HG02571 (cell line): Measurements from ENCODE around the gene GDF7.
"Not testable (repeated sequence)": the region's sequence is repeated elsewhere in the genome, so short reads cannot be mapped to it uniquely, and the experiment has no call there.

Experiments used
- ATAC-seq: cut with Tn5 transposase; IDR thresholded peaks from one replicate; pipeline ENCODE4 v1.9.1; 2021; ENCODE audit warnings: mild to moderate bottlenecking, moderate library complexity; ENCODE audit not compliant: unreplicated experiment

Gene GDF7

DNA sequence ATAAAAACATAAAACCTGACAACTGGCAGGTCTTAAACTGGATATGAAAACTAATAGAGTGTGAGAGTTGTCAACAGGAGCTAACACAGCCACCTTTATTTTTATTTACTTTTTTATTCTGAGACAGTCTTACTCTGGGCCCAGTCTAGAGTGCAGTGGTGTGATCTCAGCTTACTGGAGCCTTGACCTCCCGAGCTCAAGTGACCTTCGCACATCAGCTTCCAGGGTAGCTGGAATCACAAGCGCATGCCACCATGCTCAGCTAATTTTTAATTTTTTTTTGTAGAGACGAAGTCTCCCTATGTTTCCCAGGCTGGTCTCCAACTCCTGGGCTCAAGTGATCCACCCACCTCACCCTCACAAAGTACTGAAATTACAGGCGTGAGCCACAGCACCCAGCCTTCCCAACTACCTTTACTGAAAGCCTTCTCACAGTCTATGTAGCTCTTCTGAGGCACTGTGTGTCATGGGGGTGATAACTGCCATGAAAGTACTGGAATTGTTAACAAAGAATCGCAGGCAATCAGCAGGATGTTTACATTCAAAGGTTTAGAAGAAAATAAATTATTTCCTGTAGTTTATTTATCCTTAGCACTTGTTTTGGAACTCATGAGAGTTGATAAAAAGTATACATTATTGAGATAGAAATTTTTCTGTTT is 24.3 kb downstream of the GDF7 start:
- ATAC-seq: no peak

DNA sequence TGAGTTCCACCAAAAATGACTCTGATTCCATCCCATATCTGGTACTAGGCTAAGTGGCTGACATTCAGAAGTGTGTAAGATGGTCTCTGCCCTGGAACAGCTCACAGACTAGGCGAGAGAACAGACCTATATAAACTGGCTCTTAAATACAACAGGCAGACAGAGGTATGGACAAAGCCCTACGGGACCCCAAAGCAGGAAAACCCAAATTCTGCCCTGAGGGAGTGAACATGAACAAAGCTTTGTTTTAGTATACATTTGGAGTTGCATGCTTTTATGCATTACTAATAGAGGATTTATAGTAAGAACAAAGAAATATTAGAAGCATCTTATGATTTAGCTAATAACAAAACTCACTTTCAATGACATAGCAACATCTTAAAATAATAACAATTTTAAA is 25.1 kb downstream of the GDF7 start:
- ATAC-seq: no peak

DNA sequence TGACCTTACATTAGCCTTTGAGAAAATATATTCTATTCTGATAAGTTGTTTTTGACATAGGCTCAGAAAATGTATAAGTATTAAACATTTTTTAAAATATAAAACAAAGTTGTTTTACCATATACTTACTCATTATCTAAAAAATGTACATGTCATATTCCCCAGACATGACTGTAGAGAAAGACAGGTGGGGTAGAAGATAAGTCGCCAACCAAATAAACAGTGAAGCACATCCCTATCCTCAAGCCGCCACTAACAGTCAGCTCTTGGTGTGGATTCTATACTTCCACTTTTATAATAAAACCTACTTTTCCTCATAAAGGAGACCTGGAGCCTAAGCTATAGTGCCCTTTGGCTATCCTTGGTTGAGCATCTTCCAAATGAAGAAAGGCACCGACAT is 26.4 kb downstream of the GDF7 start:
- no peak for ATAC-seq

DNA sequence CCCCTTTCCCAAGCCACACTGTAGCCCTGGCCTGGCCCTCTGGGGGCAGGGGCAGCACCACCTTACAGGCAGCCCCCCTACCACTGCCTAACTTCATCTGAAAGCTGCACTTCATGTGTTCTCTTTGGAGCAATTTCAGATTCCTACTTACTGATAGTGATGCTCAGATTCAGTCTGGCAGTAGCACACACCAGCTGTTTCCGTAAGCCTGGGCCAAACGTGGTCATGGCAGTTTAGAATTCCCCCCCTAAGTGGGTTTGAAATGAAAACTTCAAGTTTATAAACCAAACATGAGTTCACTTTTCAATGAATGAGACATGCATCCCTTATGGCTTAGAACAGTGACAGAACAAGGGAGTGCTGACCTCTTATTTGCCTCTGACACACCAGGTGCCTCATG is 29.4 kb downstream of the GDF7 start:
- no peak for ATAC-seq

DNA sequence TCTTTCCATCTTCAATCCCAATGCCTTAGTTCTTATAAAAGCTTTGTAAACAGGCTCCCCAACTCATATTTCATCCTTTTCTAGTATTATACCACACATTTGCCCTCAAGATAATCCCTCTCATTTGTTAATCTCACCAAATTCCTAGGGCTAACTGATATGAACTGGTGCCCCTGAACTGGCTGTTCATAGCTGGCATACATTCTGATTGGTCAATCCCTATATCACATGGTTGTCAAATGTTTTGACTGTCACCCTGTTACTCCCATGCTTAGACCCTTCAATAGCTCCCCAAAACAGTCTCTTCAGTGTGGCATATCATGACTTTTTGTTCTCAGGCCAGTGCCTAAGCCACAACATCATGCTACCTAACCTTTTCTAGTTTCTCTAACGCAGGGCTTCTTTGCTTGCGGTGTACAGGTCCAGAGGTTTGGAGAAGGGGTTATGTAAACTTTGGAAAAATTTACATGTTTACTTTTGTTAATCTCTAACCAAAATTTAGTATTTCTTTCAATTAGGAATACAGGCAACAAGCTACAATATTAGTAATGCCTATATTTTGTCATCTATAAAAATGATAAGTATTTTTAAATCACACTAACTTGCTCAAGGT is 30.5 kb downstream of the GDF7 start:
- no peak for ATAC-seq

DNA sequence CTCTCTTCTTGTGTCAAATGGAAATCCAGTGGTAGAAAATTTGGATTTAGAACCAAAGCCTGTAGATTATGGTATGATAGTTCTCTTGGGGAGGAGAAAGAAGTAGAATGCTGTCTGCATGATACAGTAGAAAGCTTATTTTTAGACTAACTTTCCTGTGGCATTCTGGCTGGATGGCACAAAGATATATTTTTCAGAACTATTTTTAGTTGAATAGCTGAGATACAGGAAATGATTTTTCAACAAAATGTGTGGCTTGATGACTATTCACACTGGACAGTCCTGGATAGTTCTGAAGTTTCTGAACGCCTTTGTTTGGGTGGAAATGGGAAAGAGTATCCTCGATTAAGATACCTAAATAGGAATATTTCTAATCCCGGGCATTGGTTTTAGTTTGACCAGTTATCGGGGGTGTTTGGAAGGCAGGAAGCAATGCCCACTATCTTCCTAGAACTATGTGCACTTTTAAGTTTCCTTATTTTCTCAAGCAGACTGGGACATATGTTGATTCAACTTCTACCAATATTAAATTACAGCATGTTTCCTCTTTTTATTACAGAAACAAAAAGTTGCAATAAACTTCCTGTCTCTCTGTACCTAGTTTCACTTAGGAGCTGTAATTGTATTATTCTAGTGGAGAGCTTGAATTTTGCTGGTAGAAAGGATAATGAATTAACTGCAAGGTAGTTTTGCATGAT is 32.1 kb downstream of the GDF7 start:
- ATAC-seq: no peak

DNA sequence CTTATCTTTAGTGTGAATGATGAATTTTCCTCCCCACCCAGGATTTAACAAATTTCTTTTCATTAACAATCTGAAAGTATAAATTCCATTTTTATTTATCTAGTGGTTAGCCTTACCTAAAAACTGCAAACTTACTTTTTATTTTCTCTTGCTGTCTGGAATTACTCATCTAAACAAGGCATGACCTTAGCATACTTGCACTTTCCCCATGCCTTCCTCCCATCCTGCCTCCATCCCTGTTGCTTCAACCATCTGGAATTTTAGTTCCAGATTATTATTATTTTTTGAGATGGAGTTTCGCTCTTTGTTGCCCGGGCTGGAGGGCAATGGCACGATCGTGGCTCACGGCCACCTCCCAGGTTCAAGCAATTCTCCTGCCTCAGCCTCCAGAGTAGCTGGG is 35.6 kb downstream of the GDF7 start:
- no peak for ATAC-seq

DNA sequence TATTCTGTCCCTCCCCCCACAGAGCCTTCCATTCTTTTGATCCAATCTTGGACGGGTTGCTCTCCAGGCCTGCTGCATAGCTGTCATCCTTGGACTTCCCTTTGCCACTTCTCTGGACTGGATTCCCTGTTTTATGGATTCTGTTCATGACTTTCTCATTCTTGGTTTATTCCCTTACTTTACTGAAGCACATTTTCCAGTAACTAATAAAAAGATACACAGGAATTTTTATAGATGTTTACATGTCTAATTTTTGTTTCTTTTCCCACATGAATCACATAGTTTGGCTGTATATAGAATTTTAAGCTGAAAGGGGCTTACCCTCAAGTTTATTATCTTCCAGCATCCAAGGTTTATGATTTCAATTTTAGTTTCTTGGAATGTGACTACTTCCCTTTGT is 37.9 kb downstream of the GDF7 start:
- no peak for ATAC-seq

DNA sequence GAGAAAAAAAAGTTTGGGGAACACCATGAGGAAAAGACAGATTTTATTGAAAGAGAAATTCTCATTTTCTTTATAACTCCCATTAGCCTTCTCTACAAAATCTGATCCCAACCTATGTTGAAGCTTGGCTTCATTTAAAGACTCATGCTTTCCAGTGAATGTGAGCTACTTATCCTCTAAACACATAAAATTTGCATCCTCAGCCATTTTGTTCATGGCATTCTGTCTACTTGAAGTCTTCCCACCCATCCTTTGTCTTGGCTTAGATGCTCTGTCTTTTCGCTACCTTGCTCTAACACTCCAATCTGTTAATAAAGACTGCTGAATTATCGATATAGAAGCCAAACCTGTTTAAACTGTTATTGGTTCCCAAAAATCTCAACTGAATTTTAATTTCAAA is 39.3 kb downstream of the GDF7 start:
- no peak for ATAC-seq

DNA sequence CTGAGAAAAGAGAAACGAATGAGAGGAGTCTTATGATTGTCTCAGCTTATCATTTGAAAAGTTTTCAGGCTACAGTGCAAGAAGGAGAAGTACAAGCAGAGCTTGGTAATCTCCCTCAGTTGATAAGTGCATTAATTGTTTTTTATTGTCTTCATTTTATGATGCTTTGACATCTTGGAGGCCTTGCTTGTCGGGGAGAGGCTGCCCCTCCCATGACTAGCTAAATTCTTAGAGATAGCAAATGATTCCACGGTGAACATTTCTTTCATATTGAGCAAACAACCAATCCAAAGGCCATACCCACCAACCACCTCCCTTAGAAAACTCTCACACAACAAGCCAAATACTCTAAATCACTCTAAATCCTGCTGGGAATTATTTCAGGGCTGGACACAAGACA is 39.8 kb downstream of the GDF7 start:
- ATAC-seq: no peak

DNA sequence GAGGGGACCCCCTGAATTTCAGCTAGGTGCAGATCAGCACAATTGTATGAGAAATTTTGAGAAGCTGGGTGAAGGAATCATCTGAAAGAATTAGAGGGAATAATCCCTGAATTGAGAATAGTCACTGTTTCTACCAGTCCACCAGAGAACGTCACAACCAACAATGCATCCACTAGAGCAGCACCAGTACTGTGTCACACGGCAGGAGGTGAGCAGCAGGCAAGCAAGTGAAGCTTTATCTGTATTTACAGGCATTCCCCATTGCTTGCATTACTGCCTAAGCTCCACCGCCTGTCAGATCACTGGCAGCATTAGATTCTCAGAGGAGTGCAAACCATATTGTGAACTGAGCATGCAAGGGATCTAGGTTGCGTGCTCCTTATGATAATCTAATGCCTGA is 40.7 kb downstream of the GDF7 start:
- no peak for ATAC-seq

DNA sequence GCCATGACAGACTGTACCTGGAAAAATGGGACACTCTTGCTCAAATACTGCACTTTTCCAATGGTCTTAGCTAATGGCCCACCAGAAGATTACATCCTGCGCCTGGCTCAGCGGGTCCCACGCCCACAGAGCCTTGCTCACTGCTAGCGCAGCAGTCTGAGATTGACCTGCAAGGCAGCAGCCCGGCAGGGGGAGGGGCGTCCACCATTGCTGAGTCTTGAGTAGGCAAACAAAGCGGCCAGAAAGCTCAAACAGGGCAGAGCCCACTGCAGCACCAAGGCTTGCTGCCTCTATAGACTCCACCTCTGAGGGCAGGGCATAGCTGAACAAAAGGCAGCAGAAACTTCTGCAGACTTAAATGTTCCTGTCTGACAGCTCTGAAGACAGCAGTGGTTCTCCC is 44.7 kb downstream of the GDF7 start:
- not testable (repeated sequence) for ATAC-seq

DNA sequence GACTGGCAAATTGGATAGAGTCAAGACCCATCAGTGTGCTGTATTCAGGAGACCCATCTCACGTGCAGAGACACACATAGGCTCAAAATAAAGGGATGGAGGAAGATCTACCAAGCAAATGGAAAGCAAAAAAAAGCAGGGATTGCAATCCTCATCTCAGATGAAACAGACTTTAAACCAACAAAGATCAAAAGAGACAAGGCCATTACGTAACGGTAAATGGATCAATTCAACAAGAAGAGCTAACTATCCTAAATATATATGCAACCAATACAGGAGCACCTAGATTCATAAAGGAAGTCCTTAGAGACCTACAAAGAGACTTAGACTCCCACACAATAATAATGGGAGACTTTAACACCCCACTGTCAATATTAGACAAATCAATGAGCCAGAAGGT is 46.6 kb downstream of the GDF7 start:
- ATAC-seq: not testable (repeated sequence)

DNA sequence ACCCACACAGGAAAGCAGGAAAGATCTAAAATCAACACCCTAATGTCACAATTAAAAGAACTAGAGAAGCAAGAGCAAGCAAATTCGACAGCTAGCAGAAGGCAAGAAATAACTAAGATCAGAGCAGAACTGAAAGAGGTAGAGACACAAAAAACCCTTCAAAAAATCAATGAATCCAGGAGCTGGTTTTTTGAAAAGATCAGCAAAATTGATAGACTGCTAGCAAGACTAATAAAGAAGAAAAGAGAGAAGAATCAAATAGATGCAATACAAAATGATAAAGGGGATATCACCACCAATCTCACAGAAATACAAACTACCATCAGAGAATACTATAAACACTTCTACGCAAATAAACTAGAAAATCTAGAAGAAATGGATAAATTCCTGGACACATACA is 47.5 kb downstream of the GDF7 start:
- not testable (repeated sequence) for ATAC-seq

DNA sequence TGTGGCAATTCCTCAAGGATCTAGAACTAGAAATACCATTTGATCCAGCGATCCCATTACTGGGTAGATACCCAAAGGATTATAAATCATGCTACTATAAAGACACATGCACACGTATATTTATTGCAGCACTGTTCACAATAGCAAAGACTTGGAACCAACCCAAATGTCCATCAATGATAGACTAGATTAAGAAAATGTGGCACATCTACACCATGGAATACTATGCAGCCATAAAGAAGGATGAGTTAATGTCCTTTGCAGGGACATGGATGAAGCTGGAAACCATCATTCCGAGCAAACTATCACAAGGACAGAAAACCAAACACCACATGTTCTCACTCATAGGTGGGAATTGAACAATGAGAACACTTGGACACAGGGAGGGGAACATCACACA is 49.2 kb downstream of the GDF7 start:
- ATAC-seq: not testable (repeated sequence)

DNA sequence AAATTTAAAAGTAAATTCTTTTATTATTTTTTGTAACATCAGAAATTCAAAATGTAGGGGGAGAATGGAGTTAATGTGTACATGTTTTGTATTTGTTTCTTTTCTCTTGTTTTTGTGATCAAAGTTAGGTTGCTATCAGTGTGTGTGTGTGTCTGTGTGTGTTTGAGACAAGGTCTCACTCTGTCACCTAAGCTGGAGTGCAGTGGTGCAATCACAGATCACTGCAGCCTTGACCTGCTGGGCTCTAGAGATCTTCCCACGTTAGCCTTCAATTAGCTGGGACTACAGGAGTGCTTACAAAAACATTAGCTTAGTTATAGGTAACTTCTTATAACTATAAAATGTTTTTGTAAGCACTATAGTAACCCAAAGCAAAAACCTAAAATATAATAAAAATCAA is 50.7 kb downstream of the GDF7 start:
- ATAC-seq: no peak

DNA sequence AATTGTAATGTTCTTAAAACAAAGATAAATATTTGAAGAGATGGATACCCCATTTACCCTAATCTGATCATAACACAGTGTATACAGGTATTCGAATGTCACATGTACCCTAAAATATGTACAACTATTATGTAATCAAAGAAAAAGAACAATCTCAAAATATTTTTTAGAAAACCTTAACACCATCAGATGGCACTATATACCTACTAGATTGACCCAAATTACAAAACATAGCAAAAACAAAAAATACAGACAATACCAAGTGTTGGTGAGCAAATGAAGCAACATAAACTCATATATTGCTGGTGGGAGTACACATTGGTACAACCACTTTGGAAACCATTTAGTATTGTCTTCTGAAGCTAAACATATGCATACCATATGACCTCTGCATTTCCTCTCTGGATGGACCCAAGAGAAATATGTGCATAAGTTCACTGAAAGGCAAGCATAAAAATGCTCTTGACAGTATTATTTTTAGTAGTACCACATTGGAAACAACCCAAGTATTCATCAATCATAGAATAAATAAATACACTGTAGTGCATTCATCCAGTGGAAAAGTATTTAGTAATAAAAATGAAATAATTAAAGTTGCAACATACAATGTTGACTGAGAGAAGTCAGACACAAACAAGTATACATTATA is 55.8 kb downstream of the GDF7 start:
- ATAC-seq: no peak

DNA sequence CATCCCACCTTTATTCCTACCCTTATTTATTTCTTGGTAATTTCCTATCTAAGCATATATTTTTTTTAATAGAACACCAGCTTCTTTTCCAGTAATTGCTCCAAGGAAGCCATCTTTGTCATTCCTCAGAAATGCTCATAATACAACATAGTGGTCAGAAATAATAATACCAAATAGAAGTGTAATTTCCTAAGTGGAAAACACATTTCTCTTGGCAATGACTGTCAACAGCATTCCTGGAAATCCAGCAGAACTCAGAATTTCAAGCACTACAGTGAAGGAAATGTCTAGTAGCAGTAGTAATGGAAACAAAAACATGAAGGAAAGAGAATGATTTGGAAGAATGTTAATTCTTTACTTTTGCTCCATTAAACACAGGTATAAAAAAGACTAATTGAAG is 56.6 kb downstream of the GDF7 start:
- no peak for ATAC-seq

DNA sequence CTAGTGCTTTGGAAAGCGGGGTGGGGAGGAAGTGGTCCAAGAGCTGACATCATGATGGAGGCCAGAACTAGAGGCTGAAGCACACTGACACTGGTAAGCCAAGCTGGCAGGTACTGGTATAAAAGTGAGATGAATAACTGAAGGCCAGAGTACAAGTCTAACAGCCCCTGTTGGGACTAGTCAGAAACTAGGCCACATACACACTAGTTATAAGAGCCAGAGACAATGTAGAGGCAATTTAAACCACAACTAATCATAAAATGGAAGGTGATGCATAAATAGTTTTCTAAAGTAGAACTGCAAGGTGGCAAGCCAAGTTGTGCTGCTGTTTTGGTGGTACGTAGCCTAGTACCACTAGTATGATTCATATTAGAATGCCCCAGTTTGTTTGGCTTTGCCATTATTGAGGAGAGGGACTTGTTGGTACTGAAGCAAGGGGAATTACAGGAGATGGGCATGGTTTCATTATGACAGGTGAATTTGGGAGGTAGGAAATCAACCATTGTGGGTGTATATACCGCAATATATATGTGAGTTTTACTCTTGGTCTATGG is 57.6 kb downstream of the GDF7 start:
- ATAC-seq: no peak

DNA sequence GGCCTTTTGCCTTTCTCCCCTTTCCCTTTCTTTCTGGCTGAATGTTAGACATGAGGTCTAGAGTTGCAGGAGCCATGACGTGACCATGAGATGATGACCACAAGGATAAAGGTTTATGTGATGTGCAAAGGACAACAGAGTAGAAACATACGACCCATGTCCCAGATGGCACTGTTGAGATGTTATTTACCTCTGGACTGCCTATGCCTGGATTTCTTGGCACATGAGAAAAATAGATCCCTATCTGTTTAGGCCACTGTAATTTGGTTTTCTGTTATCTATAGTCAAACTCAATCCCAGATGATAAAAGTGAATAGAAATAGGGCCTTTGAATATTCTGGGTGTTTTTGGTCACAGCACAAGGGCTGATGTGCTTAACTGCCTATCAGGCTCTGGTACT is 58.8 kb downstream of the GDF7 start:
- no peak for ATAC-seq

DNA sequence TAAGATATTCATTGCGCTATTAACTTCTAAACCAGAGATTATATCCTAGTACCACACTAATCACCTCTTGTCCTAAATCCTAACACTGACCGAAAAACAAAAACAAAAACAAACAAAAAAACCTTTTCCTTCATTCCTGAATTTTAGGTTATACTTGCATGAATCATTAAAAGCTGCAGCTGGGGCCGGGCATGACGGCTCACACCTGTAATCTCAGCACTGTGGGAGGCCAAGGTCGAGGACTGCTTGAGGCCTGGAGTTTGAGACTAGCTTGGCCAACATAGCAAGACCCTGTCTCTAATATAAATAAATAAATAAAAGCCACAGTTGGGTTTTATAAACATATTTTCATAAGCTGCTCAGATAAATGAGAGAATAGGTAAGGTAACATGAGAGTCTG is 60.0 kb downstream of the GDF7 start:
- ATAC-seq: no peak
